PC-3 (cell line): ENCODE results near the gene FDXACB1. TPM values are rescaled to one million over a fixed set of nuclear protein-coding genes. Genes with fewer than 3 reads are reported as not detected.

Source experiments
- ATAC-seq: fragments of 200-7000 bp; cut with Tn5 transposase; 2 replicates; pipeline ENCODE4 v1.9.1; 2020; ENCODE audit warnings: mild to moderate bottlenecking, moderate library complexity
- BruUV-seq: library from RNA; stranded (reverse); fragments of 400-500 nt; replicated peaks from 2 replicates; lab custom pipeline; 2021; lab: Mats Ljungman, UMichigan
- CTCF ChIA-PET: fragments of 300-600 bp; sonication (Branson Sonifier 250); formaldehyde crosslinking; loops from one replicate; lab custom pipeline; 2022; ENCODE audit warnings: antibody characterized with exemption; lab: Charles Lee
- POLR2A ChIA-PET: fragments of 300-600 bp; sonication (Branson Sonifier 250); formaldehyde crosslinking; loops from one replicate; lab custom pipeline; 2022; ENCODE audit warnings: antibody characterized with exemption; ENCODE audit not compliant: unreplicated experiment; lab: Charles Lee
- DNase-seq: peaks from one replicate; pipeline ENCODE4 v3.0.0-alpha.2; 2015
- H2AFZ ChIP-seq: fragments of 300-600 bp; sonication (generic); 2 replicates; pipeline ENCODE4 v1.6.0; 2016; ENCODE audit warnings: antibody characterized with exemption, low read length
- H3F3A ChIP-seq: fragments of 300-600 bp; sonication (generic); one replicate; pipeline ENCODE4 v1.6.0; 2017; ENCODE audit warnings: antibody characterized with exemption, low read length, control low read depth, mild to moderate bottlenecking; ENCODE audit not compliant: unreplicated experiment
- H3K27ac ChIP-seq: fragments of 300-600 bp; sonication (generic); 2 replicates; pipeline ENCODE4 v1.5.1; 2016; ENCODE audit warnings: mild to moderate bottlenecking, low read length
- H3K27me3 ChIP-seq: fragments of 300-600 bp; sonication (generic); 2 replicates; pipeline ENCODE4 v1.6.1; 2016; ENCODE audit warnings: low read length, mixed read lengths
- H3K36me3 ChIP-seq: fragments of 300-600 bp; sonication (generic); 2 replicates; pipeline ENCODE4 v1.6.1; 2016; ENCODE audit warnings: low read depth, mixed run types, low read length, mixed read lengths
- H3K4me1 ChIP-seq: fragments of 300-600 bp; sonication (generic); 2 replicates; pipeline ENCODE4 v1.5.1; 2016; ENCODE audit warnings: low read length; ENCODE audit not compliant: insufficient read depth
- H3K4me2 ChIP-seq: fragments of 300-600 bp; sonication (generic); 2 replicates; pipeline ENCODE4 v1.6.0; 2016; ENCODE audit warnings: low read length
- H3K4me3 ChIP-seq: fragments of 300-600 bp; sonication (generic); 2 replicates; pipeline ENCODE4 v1.5.1; 2016; ENCODE audit warnings: mild to moderate bottlenecking, low read length, mixed read lengths
- H3K79me2 ChIP-seq: fragments of 300-600 bp; sonication (generic); 2 replicates; pipeline ENCODE4 v1.6.1; 2017; ENCODE audit warnings: low read length, mixed read lengths
- H3K9ac ChIP-seq: fragments of 300-600 bp; sonication (generic); 2 replicates; pipeline ENCODE4 v1.6.0; 2016; ENCODE audit warnings: mild to moderate bottlenecking, low read length
- H3K9me2 ChIP-seq: fragments of 300-600 bp; sonication (generic); replicated peaks from 2 replicates; pipeline ENCODE4 v1.6.1; 2016; ENCODE audit warnings: mixed run types, low read length, mixed read lengths
- H3K9me3 ChIP-seq: fragments of 300-600 bp; sonication (generic); 2 replicates; pipeline ENCODE4 v1.6.1; 2016; ENCODE audit warnings: low read length, mixed read lengths
- H4K20me1 ChIP-seq: fragments of 300-600 bp; sonication (generic); 2 replicates; pipeline ENCODE4 v1.6.1; 2016; ENCODE audit warnings: low read length, mixed read lengths
- CTCF ChIP-seq: fragments of 300-600 bp; sonication (generic); conservative IDR thresholded peaks from 2 replicates; pipeline ENCODE4 v1.5.1; 2017; ENCODE audit warnings: antibody characterized with exemption, low read depth, mild to moderate bottlenecking, low read length
- EZH2 ChIP-seq: fragments of 300-600 bp; sonication (generic); IDR thresholded peaks from one replicate; pipeline ENCODE4 v1.6.1; 2017; ENCODE audit warnings: antibody characterized with exemption, mild to moderate bottlenecking, low read length; ENCODE audit not compliant: unreplicated experiment
- EZH2phosphoT487 ChIP-seq: fragments of 300-600 bp; sonication (generic); IDR thresholded peaks from 2 replicates; pipeline ENCODE4 v1.6.1; 2018; ENCODE audit warnings: mild to moderate bottlenecking, antibody characterized with exemption, low read length, borderline replicate concordance
- intact Hi-C: fragments of 100-400 bp; cut with micrococcal nuclease; formaldehyde crosslinking; loops from 2 replicates; pipeline ENCODE4 v1.9.0; 2023
- total RNA-seq: library from RNA; depleted of rRNA; stranded (reverse); fragments of >200 nt; gene quantifications from 2 replicates; pipeline ENCODE4 v1.2.3, GENCODE V29; 2014

The FDXACB1 gene
- total RNA-seq, 1 experiment from 2014 or later, result 3.0 TPM

- no peaks in the 10 kb centered on the region for H4K20me1 ChIP-seq
- POLR2A ChIA-PET, result no interaction called here
- H3K4me1 ChIP-seq, result peaks cover 12% of the 10 kb centered on the region
- intact Hi-C loops, result no loop called here
- H3K27ac ChIP-seq, result no peak overlapping the region
- CTCF ChIA-PET, result no interaction called here
- no peak overlapping the region for H3K4me2 ChIP-seq
- DNase-seq (no peak), ATAC-seq (no peak)
- no peaks in the 10 kb centered on the region for H3K9me2 ChIP-seq
- no peak overlapping the region for H2AFZ ChIP-seq
- H3K9me3 ChIP-seq, result no peaks in the 10 kb centered on the region
- no TSS peak for BruUV-seq
- H3F3A ChIP-seq, result no peaks in the 10 kb centered on the region
- peaks cover 40% of the 10 kb centered on the region; the same call in 1 of the 2 replicates for H3K36me3 ChIP-seq
- H3K79me2 ChIP-seq, result no peaks in the 10 kb centered on the region
- H3K27me3 ChIP-seq, result no peaks in the 10 kb centered on the region
- no peak for TF ChIP-seq CTCF
- no peak for TF ChIP-seq EZH2phosphoT487
- no peak for TF ChIP-seq EZH2
- no peak overlapping the region for H3K4me3 ChIP-seq
- H3K9ac ChIP-seq, result no peak overlapping the region
Observed at GRCh38 chr11:111838054-111838453, 40.9 kb downstream of the FDXACB1 start.

GRCh38 chr11:111837366-111837891, 41.5 kb downstream of the FDXACB1 start:
- intact Hi-C loops, result no loop called here
- no peaks in the 10 kb centered on the region for H3F3A ChIP-seq
- no peaks in the 10 kb centered on the region for H3K9me2 ChIP-seq
- no peak overlapping the region for H2AFZ ChIP-seq
- no peaks in the 10 kb centered on the region for H3K9me3 ChIP-seq
- peak overlapping the region; percentile 24; the same call in 1 of the 2 replicates for H3K27ac ChIP-seq
- peaks cover 12% of the 10 kb centered on the region for H3K4me1 ChIP-seq
- CTCF ChIA-PET, result interaction anchor here (0.6 kb wide), 1 partner anchor 72 kb away, joined by 4 read pairs; no protein-coding TSS in a partner anchor
- H3K36me3 ChIP-seq, result peaks cover 39% of the 10 kb centered on the region; the same call in 1 of the 2 replicates
- peak overlapping the region; percentile 36; the same call in 1 of the 2 replicates for H3K4me2 ChIP-seq
- H3K4me3 ChIP-seq, result no peak overlapping the region
- no peaks in the 10 kb centered on the region for H4K20me1 ChIP-seq
- ATAC-seq (no peak), DNase-seq (no peak)
- no peaks in the 10 kb centered on the region for H3K79me2 ChIP-seq
- no peaks in the 10 kb centered on the region for H3K27me3 ChIP-seq
- no TSS peak for BruUV-seq
- H3K9ac ChIP-seq, result no peak overlapping the region
- POLR2A ChIA-PET, result no interaction called here
- TF ChIP-seq CTCF (no peak), EZH2 (no peak), EZH2phosphoT487 (no peak)

- TF ChIP-seq EZH2, result no peak
- no peak for TF ChIP-seq CTCF
- no peak for TF ChIP-seq EZH2phosphoT487
- Histone ChIP-seq H3K9me3 (no peaks in the 10 kb centered on the region), H3K27ac (peak overlapping the region; percentile 24), H3K4me2 (peak overlapping the region; percentile 36), H3K4me1 (peaks cover 12% of the 10 kb centered on the region), H3K9ac (no peak overlapping the region), H3K36me3 (peaks cover 39% of the 10 kb centered on the region; the same call in 1 of the 2 replicates), H3K4me3 (no peak overlapping the region), H3K9me2 (no peaks in the 10 kb centered on the region), H3K27me3 (no peaks in the 10 kb centered on the region), H4K20me1 (no peaks in the 10 kb centered on the region), H3K79me2 (no peaks in the 10 kb centered on the region), H2AFZ (no peak overlapping the region), H3F3A (no peaks in the 10 kb centered on the region)
- ChIA-PET CTCF (interaction anchor here (0.6 kb wide), 1 partner anchor 72 kb away, joined by 4 read pairs; no protein-coding TSS in a partner anchor), POLR2A (interaction anchor here (0.5 to 0.7 kb wide), 2 partner anchors 106 to 239 kb away, joined by 3 to 7 read pairs; no protein-coding TSS in a partner anchor)
- ATAC-seq, result peak; percentile 68
- intact Hi-C loops, result no loop called here
- DNase-seq, result peak; percentile 61
- BruUV-seq, result no TSS peak
Observed at GRCh38 chr11:111836721-111837120, 42.2 kb downstream of the FDXACB1 start.
